ENCODE measurements around the gene NBPF20.
"Not testable (repeated sequence)": the region's sequence is repeated elsewhere in the genome, so short reads cannot be mapped to it uniquely, and the experiment has no call there.

NBPF20 gene

DNA sequence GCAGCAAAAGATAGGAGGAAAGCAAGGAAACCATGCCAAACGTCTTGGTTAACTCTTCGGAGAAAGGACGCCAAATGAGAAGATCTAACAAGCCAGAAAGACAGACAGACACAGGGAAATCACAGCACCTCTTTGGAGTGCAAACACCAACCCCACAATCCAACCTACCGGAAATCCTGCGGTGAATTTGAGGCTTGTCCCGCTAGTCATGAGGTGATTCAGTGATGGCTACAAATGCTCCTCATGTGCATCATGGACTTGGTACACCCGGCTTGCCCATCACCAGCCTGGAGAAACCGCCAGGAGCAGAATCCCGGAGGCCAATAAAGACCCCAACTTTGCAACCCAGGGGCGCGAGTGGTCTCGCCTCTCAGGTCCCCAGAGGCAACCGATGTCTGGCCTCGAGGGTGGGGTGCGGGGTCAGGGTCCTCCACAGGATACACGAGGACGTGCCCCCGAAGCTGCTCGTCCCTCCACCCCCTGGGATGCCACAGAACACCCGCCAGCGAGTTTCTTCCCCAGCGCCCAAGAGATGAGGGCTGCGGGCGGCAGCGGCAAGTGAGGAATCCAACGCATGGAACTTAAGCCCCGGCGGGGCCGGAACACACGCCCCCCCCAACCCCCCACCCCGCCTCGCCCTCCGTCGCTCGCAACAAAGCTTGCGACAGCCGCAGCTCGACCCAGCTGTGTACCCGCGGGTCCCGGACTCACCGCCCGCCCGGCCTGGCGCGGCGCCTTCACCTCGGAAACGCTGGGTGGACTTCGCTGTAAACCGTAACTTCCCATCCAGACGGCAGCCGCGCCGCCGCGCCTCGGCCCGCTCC lies 579 bp downstream of the NBPF20 start:
- not testable (repeated sequence) for DNase-seq

DNA sequence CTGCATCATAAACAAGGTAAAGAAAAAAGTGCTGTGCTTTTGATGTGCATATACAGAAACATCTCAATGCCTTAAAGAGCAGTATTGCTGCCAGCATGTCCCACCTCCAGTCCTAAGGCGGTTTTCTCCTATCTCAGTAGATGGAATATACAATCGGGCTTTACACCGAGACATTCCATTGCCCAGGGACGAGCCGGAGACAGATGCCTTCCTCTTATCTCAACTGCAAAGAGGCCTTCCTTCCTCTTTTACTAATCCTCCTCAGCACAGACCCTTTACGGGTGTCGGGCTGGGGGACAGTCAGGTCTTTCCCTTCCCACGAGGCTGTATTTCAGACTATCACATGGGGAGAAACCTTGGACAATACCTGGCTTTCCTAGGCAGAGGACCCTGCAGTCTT lies 10.3 kb downstream of the NBPF20 start:
- DNase-seq: not testable (repeated sequence)

DNA sequence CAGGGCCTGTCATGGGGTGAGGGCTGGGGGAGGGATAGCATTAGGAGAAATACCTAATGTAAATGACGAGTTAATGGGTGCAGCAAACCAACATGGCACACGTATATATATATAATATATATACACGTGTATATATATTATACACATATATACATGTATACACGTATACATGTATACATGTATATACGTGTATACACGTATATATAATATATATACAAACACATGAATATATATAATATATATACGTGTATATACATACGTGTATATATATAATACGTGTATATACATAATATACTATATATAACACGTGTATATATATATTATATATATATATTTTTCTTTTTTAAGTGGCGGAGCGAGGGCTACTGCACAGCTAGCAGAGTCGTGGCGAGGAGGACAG lies 18.1 kb downstream of the NBPF20 start:
- not testable (repeated sequence) for DNase-seq

DNA sequence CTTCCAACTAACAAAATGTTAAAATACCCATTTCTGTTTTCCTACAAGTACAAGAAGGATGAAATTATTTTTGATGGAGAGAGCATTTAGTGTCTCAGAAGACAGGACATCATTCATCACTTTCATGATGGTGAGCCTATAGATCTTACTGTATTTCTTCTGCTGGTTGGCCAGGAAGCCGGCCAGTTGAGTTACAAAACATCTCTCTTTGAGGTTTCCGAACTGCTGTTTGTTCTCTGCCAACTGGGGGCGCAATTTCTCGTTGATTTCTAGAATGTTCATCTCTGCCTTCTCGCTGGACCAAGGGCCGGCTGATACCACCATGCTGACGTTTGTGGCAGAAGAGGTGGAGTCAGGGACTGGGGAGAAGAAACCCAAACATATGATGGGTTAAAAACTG lies 20.5 kb downstream of the NBPF20 start:
- DNase-seq: not testable (repeated sequence)

DNA sequence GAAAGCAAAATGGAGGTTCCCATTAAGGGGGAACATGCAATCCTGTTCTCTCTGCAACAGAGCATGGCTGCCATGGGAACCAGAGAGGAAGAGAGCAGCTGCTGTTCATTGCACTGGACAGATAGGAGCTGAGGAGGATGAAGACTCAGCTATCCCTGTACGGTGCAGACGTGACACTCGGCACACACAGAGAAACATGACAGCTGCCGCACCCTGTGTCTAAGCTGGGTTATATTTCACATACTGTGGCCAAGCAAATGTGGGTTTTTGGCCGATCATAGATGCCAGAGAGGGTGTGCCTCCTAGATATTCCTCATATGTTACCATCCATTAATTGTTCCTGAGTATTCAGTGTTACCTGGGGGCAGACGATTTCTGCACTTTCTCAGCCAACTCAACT lies 24.7 kb downstream of the NBPF20 start:
- DNase-seq: not testable (repeated sequence)

All from OCI-M1 (cell line).